Measurements from ENCODE around the gene THBS3. TPM values are rescaled to one million over a fixed set of nuclear protein-coding genes. Genes with fewer than 3 reads are reported as not detected.
A peak's percentile ranks its signal among the peaks of the same experiment; 100 is the strongest.

Gene THBS3
- total and polyA plus RNA-seq, 9 of the 15 experiments (the other 6 are each of a cell fraction or from before 2014, with no cell fraction given), result 0.59 to 8.3 (median 3.2) TPM

GRCh38 chr1:155241069-155241679 is 33.5 kb upstream of the THBS3 start (continued):
- TF ChIP-seq, protein P1, sequence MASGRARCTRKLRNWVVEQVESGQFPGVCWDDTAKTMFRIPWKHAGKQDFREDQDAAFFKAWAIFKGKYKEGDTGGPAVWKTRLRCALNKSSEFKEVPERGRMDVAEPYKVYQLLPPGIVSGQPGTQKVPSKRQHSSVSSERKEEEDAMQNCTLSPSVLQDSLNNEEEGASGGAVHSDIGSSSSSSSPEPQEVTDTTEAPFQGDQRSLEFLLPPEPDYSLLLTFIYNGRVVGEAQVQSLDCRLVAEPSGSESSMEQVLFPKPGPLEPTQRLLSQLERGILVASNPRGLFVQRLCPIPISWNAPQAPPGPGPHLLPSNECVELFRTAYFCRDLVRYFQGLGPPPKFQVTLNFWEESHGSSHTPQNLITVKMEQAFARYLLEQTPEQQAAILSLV (tag; IDR thresholded peaks at IDR 0.05), result no peak
- TF ChIP-seq ZNF717 (CRISPR knock-in tag; IDR thresholded peaks at IDR 0.05) (no peak), TAL1 (IDR thresholded peaks at IDR 0.05) (no peak), ZNF311 (CRISPR knock-in tag; IDR thresholded peaks at IDR 0.05) (no peak), CHD2 (IDR thresholded peaks at IDR 0.05; ENCODE audit: low read depth, low read length) (no peak), SMARCC2 (IDR thresholded peaks at IDR 0.05; ENCODE audit: low read depth) (no peak), ADNP (tag; IDR thresholded peaks at IDR 0.05) (no peak), RB1 (IDR thresholded peaks at IDR 0.05; ENCODE audit: low read depth) (no peak), FOSL1 (tag; conservative IDR thresholded peaks at IDR 0.05) (no peak), TEAD4 (IDR thresholded peaks at IDR 0.05; ENCODE audit: low read length) (0 out of 2 replicates have a peak, but pooled peaks have one; percentile 8), TEAD4 (CRISPR knock-in tag; IDR thresholded peaks at IDR 0.05; ENCODE audit: borderline replicate concordance) (no peak), ZNF124 (CRISPR knock-in tag; IDR thresholded peaks at IDR 0.05) (no peak), LCOR (CRISPR knock-in tag; IDR thresholded peaks at IDR 0.05) (no peak), NR2F6 (CRISPR knock-in tag; IDR thresholded peaks at IDR 0.05) (no peak), FOXJ3 (CRISPR knock-in tag; IDR thresholded peaks at IDR 0.05) (no peak), EWSR1 (IDR thresholded peaks at IDR 0.05; ENCODE audit: borderline replicate concordance, low read depth, partially characterized antibody) (no peak), ARNT (IDR thresholded peaks at IDR 0.05) (no peak), NFATC3 (IDR thresholded peaks at IDR 0.05) (no peak), BCOR (IDR thresholded peaks at IDR 0.05) (no peak), NONO (IDR thresholded peaks at IDR 0.05; ENCODE audit: low read depth in 2 of 2, low read length in 1 of 2) (no peak), ZBTB43 (CRISPR knock-in tag; IDR thresholded peaks at IDR 0.05) (no peak)
- TF ChIP-seq, protein P2, sequence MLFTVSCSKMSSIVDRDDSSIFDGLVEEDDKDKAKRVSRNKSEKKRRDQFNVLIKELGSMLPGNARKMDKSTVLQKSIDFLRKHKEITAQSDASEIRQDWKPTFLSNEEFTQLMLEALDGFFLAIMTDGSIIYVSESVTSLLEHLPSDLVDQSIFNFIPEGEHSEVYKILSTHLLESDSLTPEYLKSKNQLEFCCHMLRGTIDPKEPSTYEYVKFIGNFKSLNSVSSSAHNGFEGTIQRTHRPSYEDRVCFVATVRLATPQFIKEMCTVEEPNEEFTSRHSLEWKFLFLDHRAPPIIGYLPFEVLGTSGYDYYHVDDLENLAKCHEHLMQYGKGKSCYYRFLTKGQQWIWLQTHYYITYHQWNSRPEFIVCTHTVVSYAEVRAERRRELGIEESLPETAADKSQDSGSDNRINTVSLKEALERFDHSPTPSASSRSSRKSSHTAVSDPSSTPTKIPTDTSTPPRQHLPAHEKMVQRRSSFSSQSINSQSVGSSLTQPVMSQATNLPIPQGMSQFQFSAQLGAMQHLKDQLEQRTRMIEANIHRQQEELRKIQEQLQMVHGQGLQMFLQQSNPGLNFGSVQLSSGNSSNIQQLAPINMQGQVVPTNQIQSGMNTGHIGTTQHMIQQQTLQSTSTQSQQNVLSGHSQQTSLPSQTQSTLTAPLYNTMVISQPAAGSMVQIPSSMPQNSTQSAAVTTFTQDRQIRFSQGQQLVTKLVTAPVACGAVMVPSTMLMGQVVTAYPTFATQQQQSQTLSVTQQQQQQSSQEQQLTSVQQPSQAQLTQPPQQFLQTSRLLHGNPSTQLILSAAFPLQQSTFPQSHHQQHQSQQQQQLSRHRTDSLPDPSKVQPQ (CRISPR knock-in tag; IDR thresholded peaks at IDR 0.05; ENCODE audit: borderline replicate concordance), result no peak
- TF ChIP-seq, protein P3, sequence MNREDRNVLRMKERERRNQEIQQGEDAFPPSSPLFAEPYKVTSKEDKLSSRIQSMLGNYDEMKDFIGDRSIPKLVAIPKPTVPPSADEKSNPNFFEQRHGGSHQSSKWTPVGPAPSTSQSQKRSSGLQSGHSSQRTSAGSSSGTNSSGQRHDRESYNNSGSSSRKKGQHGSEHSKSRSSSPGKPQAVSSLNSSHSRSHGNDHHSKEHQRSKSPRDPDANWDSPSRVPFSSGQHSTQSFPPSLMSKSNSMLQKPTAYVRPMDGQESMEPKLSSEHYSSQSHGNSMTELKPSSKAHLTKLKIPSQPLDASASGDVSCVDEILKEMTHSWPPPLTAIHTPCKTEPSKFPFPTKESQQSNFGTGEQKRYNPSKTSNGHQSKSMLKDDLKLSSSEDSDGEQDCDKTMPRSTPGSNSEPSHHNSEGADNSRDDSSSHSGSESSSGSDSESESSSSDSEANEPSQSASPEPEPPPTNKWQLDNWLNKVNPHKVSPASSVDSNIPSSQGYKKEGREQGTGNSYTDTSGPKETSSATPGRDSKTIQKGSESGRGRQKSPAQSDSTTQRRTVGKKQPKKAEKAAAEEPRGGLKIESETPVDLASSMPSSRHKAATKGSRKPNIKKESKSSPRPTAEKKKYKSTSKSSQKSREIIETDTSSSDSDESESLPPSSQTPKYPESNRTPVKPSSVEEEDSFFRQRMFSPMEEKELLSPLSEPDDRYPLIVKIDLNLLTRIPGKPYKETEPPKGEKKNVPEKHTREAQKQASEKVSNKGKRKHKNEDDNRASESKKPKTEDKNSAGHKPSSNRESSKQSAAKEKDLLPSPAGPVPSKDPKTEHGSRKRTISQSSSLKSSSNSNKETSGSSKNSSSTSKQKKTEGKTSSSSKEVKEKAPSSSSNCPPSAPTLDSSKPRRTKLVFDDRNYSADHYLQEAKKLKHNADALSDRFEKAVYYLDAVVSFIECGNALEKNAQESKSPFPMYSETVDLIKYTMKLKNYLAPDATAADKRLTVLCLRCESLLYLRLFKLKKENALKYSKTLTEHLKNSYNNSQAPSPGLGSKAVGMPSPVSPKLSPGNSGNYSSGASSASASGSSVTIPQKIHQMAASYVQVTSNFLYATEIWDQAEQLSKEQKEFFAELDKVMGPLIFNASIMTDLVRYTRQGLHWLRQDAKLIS (CRISPR knock-in tag; IDR thresholded peaks at IDR 0.05), result no peak
